DOHH2 (cell line): ENCODE measurements around the gene TCHP.

Experiments used
- EZH2phosphoT487 ChIP-seq: fragments of 200-600 bp; sonication (generic); IDR thresholded peaks from 2 replicates; pipeline ENCODE4 v1.6.1; 2017; ENCODE audit warnings: borderline replicate concordance, mild to moderate bottlenecking, antibody characterized with exemption, low read length, moderate library complexity, mixed read lengths
- TF ChIP-seq, protein P1 (sequence below): fragments of 200-600 bp; sonication (generic); IDR thresholded peaks from one replicate; pipeline ENCODE4 v1.5.1; 2014; ENCODE audit warnings: antibody characterized with exemption, mild to moderate bottlenecking, low read depth, low read length; ENCODE audit not compliant: poor library complexity, severe bottlenecking

DNA sequence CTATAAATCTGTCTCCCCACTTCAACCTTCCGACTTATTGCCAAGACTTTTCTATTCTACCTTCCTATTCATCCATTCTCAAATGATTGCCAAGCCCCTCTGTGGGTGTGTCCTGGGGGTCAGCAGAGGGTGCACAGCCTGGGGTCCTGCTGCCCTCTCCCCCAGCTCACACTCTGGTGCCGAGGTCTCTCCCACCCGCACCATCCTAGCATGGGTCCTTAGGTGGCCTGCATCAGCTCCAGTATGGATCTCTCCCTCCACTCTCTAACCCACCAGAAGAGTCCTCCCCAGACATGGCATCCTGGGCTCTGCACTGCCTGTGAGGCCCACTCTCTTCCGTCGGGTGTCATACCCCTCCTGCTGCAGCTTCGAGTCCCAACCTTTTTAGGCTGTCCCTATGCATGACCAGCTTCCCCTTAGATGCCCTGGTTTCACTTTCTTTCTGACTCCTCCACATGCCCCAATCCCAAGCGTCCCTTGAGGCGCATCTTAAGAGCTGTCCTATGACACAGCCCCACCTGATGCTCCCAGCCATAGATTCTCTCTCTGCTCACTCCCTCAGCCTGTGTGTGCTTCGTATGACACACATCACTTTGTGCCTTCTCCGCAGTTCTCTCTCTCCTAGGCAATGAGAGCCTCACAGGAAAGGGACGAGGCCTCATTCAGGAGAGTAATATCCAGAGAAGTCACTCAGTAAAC lies 52.2 kb downstream of the TCHP start:
- TF ChIP-seq, protein P1, sequence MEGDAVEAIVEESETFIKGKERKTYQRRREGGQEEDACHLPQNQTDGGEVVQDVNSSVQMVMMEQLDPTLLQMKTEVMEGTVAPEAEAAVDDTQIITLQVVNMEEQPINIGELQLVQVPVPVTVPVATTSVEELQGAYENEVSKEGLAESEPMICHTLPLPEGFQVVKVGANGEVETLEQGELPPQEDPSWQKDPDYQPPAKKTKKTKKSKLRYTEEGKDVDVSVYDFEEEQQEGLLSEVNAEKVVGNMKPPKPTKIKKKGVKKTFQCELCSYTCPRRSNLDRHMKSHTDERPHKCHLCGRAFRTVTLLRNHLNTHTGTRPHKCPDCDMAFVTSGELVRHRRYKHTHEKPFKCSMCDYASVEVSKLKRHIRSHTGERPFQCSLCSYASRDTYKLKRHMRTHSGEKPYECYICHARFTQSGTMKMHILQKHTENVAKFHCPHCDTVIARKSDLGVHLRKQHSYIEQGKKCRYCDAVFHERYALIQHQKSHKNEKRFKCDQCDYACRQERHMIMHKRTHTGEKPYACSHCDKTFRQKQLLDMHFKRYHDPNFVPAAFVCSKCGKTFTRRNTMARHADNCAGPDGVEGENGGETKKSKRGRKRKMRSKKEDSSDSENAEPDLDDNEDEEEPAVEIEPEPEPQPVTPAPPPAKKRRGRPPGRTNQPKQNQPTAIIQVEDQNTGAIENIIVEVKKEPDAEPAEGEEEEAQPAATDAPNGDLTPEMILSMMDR, result no peak
- no peak for TF ChIP-seq EZH2phosphoT487
